ENCODE results near the gene IFTAP.

Gene IFTAP

DNA sequence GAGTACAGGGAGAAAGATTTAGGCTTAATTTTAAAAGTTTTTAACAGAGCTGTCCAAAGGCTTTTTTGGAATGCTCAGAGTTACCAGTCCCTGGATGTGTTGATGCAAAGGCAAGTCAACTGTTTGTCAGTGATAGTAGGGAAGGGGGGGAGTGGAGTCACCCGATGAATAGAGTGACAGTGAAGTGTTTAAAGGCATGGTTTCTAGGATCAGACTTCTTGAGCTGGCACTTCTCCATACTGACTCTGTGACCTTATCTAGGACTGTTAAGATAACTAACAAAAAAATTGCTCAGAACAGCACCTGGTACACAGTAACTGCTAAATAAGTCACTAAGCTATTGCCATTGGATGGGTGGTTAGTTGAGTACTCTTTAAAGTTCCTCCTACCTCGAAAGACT lies 15.1 kb downstream of the IFTAP start:
- H3K27me3 Mint-ChIP-seq, result peaks cover 8% of the 10 kb centered on the region
- ATAC-seq (ENCODE audit: low read depth), result no peak
- no peaks in the 10 kb centered on the region for H3K36me3 Mint-ChIP-seq
- no peak for DNase-seq (ENCODE audit: low spot score in 2 of 2)
- no peak overlapping the region for H3K27ac Mint-ChIP-seq
- no peak overlapping the region for H3K4me3 Mint-ChIP-seq
- no peaks in the 10 kb centered on the region for H3K4me1 Mint-ChIP-seq
- no peaks in the 10 kb centered on the region for H3K9me3 Mint-ChIP-seq

DNA sequence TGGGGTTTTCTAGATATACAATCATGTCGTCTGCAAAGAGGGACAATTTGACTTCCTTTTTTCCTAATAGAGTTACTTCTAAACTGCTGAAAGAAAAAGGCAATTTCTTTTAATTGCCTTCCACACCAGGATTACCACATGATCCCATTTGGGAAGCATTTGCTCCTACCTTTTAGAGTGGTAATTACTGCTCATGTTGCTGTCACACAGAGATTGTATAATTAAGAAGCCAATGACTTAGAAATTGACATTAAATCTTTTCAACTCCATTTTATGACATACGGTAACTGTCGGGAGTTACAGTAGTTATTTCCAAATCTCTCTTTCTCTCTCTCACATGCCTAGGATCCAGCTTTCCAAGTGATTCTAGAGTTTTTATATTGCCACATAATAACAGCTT lies 21.5 kb downstream of the IFTAP start:
- no peak for ATAC-seq (ENCODE audit: low read depth)
- Mint-ChIP-seq H3K4me1 (peaks cover 3% of the 10 kb centered on the region), H3K36me3 (no peaks in the 10 kb centered on the region), H3K4me3 (no peak overlapping the region), H3K27ac (no peak overlapping the region), H3K9me3 (peaks cover 1% of the 10 kb centered on the region), H3K27me3 (peaks cover 17% of the 10 kb centered on the region)
- no peak for DNase-seq (ENCODE audit: low spot score in 2 of 2)

DNA sequence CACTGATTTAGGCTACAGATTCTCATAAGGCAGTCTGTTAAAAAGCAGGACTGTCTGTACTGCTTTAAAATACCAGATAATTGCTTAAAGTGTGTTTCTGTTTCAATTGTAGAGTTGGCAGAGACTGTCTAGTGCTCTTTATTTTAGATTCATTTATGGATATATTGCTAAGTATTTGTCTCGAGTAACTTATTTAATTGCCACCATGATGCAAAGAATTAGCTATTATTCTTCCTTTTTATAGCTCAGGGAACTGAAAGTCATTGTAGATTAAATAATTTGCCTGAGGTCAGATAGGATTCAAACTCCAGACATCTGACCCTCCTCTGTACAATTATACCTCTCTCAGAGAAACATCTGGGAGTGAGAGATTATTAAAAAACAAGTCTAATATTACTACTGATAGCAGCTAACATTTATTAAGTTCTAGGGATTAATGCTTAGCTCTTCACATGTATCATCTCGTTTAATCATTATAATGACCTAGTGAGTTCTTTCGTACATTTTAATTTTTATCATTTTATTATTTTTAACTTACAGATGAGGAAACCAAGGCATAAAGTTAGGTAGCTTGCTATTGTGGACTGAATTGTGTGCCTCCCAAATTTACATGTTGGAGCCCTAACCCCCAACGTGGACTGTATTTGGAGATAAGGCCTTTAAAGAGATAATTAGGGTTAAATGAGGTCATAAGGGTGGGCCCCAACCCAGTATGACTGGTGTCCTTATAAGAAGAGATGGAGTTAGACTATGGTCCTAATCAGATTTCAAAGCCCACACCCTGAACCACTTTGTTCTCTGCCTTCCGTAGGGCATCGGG lies 23.5 kb downstream of the IFTAP start:
- DNase-seq (ENCODE audit: low spot score in 2 of 2) (no peak), ATAC-seq (ENCODE audit: low read depth) (no peak)
- Mint-ChIP-seq H3K4me1 (peaks cover 3% of the 10 kb centered on the region), H3K27ac (no peak overlapping the region), H3K9me3 (peaks cover 1% of the 10 kb centered on the region), H3K4me3 (no peak overlapping the region), H3K36me3 (no peaks in the 10 kb centered on the region), H3K27me3 (peaks cover 16% of the 10 kb centered on the region)

DNA sequence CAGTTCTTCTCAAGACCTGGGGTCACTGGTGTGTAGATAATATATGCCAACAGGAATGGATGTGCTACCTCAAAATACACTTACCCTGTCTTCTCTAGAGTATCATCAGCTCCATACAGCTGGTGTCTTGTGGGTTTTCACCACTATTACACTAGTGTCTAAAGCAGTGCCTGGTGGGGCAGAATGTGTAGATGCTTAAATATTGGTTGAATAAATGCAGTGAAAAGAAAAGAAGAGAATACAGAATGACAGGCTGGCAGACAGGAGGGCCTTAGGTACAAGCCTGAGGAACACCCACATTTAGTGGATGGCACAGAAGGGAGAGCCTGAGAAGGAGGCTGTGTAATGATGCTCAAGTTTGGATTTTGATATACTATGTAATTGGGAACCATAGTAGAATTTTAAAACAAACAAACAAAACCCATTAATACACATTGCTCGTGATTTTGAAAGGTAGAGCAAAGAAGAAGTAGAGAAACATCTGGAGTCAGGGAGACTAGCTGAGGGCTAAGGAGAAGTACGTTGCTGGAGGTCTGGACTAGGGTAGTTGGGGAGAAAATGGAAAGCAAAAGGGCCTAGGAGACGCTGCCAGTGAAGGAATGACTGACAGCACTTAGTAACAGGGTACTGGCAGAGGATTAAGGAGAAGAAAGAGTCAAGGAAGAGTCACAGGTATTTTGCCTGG lies 24.2 kb downstream of the IFTAP start:
- no peak for DNase-seq (ENCODE audit: low spot score in 2 of 2)
- Mint-ChIP-seq H3K36me3 (no peaks in the 10 kb centered on the region), H3K27me3 (peaks cover 14% of the 10 kb centered on the region), H3K27ac (no peak overlapping the region), H3K4me1 (peaks cover 3% of the 10 kb centered on the region), H3K4me3 (no peak overlapping the region), H3K9me3 (peaks cover 1% of the 10 kb centered on the region)
- ATAC-seq (ENCODE audit: low read depth), result no peak

DNA sequence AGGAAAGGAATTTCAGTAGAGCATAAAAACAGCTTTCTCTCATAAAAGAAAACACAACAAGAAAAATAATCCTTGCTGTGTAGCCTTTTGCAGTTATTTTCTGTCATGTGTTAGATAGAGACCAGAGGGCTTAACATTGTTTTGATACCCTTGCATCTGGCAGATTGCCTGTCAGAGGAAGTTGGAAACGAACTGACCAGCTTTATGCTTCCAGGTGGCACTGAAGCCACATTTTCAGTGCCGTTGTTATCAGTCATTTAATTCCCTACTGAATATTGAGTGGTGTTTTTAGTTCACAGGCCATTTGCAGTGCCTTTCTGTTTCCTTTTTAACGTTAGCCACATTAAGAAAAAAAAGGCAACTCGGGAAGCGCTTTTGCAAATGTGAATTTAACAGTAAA lies 25.2 kb downstream of the IFTAP start:
- Mint-ChIP-seq H3K36me3 (no peaks in the 10 kb centered on the region), H3K4me3 (no peak overlapping the region)
- ATAC-seq (ENCODE audit: low read depth), result no peak

DNA sequence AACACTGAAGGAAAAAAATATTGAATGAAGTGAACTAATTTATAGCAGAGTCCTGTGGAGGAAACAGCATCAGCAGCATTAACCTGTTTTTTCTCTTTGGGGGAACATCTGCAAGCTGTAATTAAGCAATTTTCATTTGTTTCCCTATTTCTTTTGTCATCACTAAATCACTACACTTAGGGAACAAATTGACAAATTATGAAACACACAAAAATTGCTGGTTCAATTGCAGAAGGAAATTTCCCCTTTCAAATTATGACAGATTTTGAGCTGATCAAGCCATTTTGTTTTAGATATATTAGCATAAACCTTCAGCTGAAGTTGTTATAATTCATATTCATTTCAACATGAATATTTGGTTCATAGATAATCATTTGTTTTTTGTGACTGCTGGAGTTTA lies 25.9 kb downstream of the IFTAP start:
- no peaks in the 10 kb centered on the region for H3K36me3 Mint-ChIP-seq
- no peak for DNase-seq (ENCODE audit: low spot score in 2 of 2)
- no peak overlapping the region for H3K27ac Mint-ChIP-seq
- H3K27me3 Mint-ChIP-seq, result peaks cover 16% of the 10 kb centered on the region
- peaks cover 1% of the 10 kb centered on the region for H3K9me3 Mint-ChIP-seq
- H3K4me1 Mint-ChIP-seq, result peaks cover 3% of the 10 kb centered on the region
- H3K4me3 Mint-ChIP-seq, result no peak overlapping the region
- ATAC-seq (ENCODE audit: low read depth), result no peak

More for the DNA sequence above, 25.2 kb downstream of the IFTAP start:
- peaks cover 1% of the 10 kb centered on the region for H3K9me3 Mint-ChIP-seq
- no peak for DNase-seq (ENCODE audit: low spot score in 2 of 2)
- no peak overlapping the region for H3K27ac Mint-ChIP-seq
- H3K4me1 Mint-ChIP-seq, result peaks cover 3% of the 10 kb centered on the region
- H3K27me3 Mint-ChIP-seq, result peaks cover 15% of the 10 kb centered on the region

DNA sequence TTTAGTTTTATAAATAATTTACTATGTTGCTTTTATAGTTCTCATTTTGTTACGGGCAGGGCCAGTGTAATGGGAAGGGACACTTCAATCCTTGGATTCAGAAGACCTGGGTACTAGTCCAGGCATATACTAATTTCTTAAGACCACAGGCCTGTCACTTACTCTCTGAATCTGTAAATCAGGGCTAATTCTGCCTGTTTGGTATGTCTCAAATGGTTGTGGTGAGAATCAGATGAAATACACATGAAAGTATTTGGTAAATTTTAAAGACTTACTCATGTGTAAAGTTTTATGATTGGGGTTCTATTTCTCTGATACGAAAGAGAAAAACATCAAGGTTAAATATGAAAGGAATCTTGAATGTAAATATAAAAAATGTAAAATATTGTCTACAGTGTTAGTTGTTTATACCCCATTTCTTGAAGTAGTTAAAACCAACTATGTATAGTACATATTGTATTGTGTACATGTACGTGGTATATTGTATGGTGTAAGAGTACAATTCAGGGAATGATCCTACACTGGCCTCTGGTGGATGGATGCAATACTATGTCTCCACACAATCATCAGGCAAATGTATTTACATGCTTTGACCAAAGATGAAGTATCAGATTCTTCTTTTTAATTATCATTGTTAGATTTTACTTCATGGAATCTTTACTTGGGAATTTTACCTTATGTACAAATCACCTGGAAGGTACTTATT lies 28.3 kb downstream of the IFTAP start:
- Mint-ChIP-seq H3K36me3 (no peaks in the 10 kb centered on the region), H3K4me1 (peaks cover 3% of the 10 kb centered on the region), H3K4me3 (no peak overlapping the region), H3K9me3 (no peaks in the 10 kb centered on the region), H3K27me3 (peaks cover 20% of the 10 kb centered on the region), H3K27ac (no peak overlapping the region)
- ATAC-seq (ENCODE audit: low read depth) (no peak), DNase-seq (ENCODE audit: low spot score in 2 of 2) (no peak)

DNA sequence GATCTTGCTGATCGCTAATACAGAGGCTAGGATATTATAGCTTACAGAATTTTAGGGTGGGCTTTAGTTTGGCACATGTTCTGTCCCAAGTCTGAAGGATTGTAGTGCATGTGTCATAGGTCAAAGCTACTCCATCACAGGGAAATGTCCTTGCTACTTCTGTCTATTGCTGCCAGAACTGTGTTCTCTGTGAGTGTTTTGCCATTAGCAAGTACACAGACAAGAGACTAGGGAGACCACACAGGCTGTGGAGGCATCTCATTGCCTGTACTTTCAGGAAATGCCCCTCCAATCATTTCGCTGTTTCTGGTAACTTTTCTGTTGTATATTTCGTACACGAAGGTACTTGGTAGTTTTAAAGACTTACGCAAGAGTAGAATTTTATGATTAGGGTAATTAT lies 29.2 kb downstream of the IFTAP start:
- ATAC-seq (ENCODE audit: low read depth) (no peak), DNase-seq (ENCODE audit: low spot score in 2 of 2) (no peak)
- Mint-ChIP-seq H3K27me3 (peaks cover 19% of the 10 kb centered on the region), H3K27ac (no peak overlapping the region), H3K9me3 (no peaks in the 10 kb centered on the region), H3K4me1 (peaks cover 3% of the 10 kb centered on the region), H3K36me3 (no peaks in the 10 kb centered on the region), H3K4me3 (no peak overlapping the region)

DNA sequence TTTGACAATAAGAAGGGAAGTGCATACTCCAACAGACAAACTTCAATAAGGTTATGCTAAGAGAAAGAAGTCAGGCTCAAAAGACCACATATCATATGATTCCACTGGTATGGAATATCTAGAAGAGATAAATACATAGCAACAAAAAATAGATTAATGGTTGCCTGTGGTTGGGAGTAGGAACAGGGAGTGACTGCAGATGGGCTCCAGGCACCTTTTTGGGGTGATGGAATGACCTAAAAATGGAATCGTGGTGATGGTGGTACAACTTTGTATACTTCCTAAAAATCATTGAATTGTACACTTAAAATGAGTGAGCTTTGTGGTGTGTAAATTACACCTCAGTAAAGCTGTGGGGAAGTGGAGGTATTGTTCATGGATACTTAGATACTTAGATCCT lies 32.7 kb downstream of the IFTAP start:
- no peak for ATAC-seq (ENCODE audit: low read depth)
- Mint-ChIP-seq H3K4me1 (no peaks in the 10 kb centered on the region), H3K36me3 (no peaks in the 10 kb centered on the region), H3K4me3 (no peak overlapping the region), H3K9me3 (no peaks in the 10 kb centered on the region), H3K27me3 (peaks cover 12% of the 10 kb centered on the region), H3K27ac (no peak overlapping the region)
- no peak for DNase-seq (ENCODE audit: low spot score in 2 of 2)

DNA sequence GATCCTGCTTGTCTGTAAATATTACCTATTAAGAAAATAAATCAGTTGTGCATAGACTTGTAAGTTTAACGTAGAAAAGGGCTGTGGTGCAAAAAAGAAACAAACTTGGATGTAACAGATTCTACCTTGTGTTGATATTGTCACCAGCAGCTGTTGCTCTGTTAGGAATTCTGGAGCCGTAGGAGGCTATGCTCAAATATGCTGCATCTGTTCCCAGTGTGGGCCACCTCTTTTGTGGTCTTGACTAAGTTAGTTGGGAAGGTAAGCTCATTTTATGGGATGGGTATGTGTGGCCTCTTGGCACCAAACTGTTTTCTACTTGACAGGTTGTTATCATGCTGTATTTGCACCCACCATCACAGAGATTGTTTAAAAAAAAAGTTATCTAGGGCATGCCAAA lies 33.2 kb downstream of the IFTAP start:
- no peak overlapping the region for H3K4me3 Mint-ChIP-seq
- no peaks in the 10 kb centered on the region for H3K4me1 Mint-ChIP-seq
- ATAC-seq (ENCODE audit: low read depth) (no peak), DNase-seq (ENCODE audit: low spot score in 2 of 2) (no peak)
- H3K27me3 Mint-ChIP-seq, result peaks cover 12% of the 10 kb centered on the region
- H3K27ac Mint-ChIP-seq, result no peak overlapping the region
- H3K36me3 Mint-ChIP-seq, result no peaks in the 10 kb centered on the region
- H3K9me3 Mint-ChIP-seq, result no peaks in the 10 kb centered on the region

DNA sequence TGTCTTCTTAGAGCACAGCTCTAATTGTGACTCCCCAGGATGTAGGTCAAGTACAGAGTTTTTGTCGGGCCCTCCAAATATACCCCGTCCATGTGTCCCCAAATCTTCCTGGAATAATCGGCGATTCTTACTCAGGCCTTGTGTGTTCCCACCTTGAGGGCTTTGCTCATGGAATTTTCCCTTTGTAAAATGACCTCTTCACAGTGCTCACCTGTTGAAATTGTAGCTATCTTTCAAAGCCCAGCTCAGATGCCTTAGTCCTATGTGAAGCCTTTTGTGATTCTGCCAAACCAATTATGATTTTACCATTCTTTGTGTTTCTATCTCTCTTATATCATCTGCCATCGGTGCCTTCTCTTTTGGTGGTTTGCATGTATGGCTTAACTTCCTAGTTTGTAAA lies 33.8 kb downstream of the IFTAP start:
- ATAC-seq (ENCODE audit: low read depth), result no peak
- peaks cover 12% of the 10 kb centered on the region for H3K27me3 Mint-ChIP-seq
- H3K36me3 Mint-ChIP-seq, result no peaks in the 10 kb centered on the region
- H3K27ac Mint-ChIP-seq, result no peak overlapping the region
- no peak for DNase-seq (ENCODE audit: low spot score in 2 of 2)
- H3K4me1 Mint-ChIP-seq, result no peaks in the 10 kb centered on the region
- H3K9me3 Mint-ChIP-seq, result no peaks in the 10 kb centered on the region
- H3K4me3 Mint-ChIP-seq, result no peak overlapping the region

DNA sequence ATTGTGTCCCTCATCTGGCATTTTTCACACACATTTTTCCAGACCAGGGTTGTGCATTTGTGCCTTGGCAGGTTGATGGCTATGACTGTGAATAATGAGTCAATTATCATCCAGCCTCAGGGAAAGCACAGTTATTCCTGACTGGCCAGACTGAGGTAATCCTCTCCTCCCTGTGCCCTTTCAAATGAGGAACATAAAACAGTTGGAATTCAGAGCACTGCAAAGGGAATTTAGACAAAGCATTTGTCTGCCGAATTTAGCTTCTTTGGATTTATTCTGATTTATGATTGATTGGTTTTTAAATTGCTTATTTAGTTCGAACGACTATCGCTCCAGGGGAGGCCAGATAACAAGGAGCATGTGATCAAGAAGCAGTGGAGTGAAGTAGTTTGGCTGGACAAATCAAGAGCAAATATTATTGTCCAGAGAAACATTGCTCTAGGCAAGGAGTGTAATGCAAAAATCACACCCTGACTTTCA lies 34.5 kb downstream of the IFTAP start:
- DNase-seq (ENCODE audit: low spot score in 2 of 2), result no peak
- ATAC-seq (ENCODE audit: low read depth), result no peak
- Mint-ChIP-seq H3K27me3 (peaks cover 12% of the 10 kb centered on the region), H3K9me3 (no peaks in the 10 kb centered on the region), H3K4me3 (no peak overlapping the region), H3K27ac (no peak overlapping the region), H3K36me3 (no peaks in the 10 kb centered on the region), H3K4me1 (no peaks in the 10 kb centered on the region)

DNA sequence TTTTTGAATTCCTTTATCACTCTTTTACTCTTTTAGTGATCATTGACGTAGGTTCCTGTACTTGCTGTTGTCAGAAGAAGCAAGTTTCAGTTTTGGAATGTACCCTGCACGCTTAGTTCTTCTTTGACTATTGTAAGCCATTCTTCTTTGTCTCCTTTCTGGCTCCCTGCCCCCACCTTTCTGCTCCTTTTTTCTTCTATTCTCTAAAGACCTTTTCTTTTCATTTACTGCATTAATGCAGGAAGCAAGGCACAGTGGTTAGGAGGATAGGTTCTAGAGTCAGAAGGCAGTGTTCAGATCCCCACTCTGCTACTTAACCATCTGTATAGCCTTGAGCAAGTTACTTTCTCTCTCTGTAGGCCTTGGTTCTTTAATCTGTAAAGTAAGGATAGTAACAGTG lies 37.5 kb downstream of the IFTAP start:
- DNase-seq (ENCODE audit: low spot score in 2 of 2), result no peak
- Mint-ChIP-seq H3K9me3 (no peaks in the 10 kb centered on the region), H3K4me1 (no peaks in the 10 kb centered on the region), H3K27me3 (peaks cover 4% of the 10 kb centered on the region), H3K36me3 (no peaks in the 10 kb centered on the region), H3K27ac (no peak overlapping the region), H3K4me3 (no peak overlapping the region)
- ATAC-seq (ENCODE audit: low read depth), result no peak

Measured in memory B cell (primary cell).